Progenitor cell of endocrine pancreas (in vitro differentiated cells): ENCODE data around the gene TCF12. TPM values are rescaled to one million over a fixed set of nuclear protein-coding genes. Genes with fewer than 3 reads are reported as not detected.
A peak's percentile ranks its signal among the peaks of the same experiment; 100 is the strongest.

Experiments
- DNase-seq: peaks from one replicate; pipeline ENCODE4 v3.0.0; 2021; ENCODE audit warnings: low spot score; ENCODE audit not compliant: unreplicated experiment
- H3K27ac Mint-ChIP-seq: 2 replicates; pipeline ENCODE4 v1.8.0; 2021; ENCODE audit warnings: mild to moderate bottlenecking, moderate library complexity, mixed read lengths
- H3K27me3 Mint-ChIP-seq: 2 replicates; pipeline ENCODE4 v1.8.0; 2021; ENCODE audit warnings: mixed read lengths
- H3K36me3 Mint-ChIP-seq: 2 replicates; pipeline ENCODE4 v1.8.0; 2022; ENCODE audit warnings: mixed read lengths; ENCODE audit not compliant: insufficient read depth
- H3K4me1 Mint-ChIP-seq: 2 replicates; pipeline ENCODE4 v1.8.0; 2021; ENCODE audit warnings: low read depth, mixed read lengths
- H3K4me3 Mint-ChIP-seq: 2 replicates; pipeline ENCODE4 v1.8.0; 2021; ENCODE audit warnings: low read depth, mild to moderate bottlenecking, moderate library complexity, mixed read lengths
- H3K9me3 Mint-ChIP-seq: 2 replicates; pipeline ENCODE4 v1.8.0; 2021; ENCODE audit warnings: low read depth, mixed read lengths
- total RNA-seq: library from RNA; stranded (reverse); gene quantifications from 2 replicates; pipeline ENCODE4 v1.2.1, GENCODE V29; 2021
- TF ChIP-seq, protein P1 (sequence below): fragments of 200-600 bp; sonication (generic); IDR thresholded peaks from one replicate; pipeline ENCODE4 v1.5.0; 2021; ENCODE audit warnings: antibody characterized with exemption, mild to moderate bottlenecking; ENCODE audit not compliant: unreplicated experiment

TCF12 gene
- total RNA-seq, 1 donor from 2014 or later = 164 TPM

DNA sequence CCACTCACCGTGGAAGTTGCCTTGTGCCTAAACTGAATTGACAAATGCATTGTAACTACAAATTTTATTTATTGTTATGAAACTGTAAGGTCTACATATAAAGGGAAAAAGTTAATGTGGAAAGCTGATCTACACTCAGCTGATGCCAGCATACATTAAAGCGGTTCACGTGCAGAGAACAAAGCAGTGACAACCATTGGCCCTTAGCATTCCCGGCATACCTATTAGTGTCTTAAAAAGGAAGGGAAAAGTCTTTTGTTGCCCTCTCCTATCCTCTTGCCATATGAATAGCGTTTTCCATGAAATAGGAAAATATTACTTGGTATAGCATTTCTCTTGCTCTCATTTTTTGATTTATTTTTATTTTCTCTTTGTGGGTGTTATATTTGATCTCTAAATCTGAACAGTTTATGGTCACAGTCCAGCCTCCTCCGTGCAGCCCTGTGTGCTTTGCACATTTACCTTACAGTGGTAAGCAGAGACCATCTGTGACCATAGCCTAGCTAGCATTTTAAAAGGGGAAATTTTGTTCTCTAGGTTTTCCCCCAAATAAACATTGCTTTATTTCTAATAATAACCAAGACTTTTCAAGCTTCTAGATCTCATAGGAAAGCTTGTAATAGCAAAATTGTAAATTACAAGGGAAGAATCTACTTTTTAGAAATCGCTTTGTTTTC, 368.1 kb downstream of the TCF12 start:
- TF ChIP-seq, protein P1, sequence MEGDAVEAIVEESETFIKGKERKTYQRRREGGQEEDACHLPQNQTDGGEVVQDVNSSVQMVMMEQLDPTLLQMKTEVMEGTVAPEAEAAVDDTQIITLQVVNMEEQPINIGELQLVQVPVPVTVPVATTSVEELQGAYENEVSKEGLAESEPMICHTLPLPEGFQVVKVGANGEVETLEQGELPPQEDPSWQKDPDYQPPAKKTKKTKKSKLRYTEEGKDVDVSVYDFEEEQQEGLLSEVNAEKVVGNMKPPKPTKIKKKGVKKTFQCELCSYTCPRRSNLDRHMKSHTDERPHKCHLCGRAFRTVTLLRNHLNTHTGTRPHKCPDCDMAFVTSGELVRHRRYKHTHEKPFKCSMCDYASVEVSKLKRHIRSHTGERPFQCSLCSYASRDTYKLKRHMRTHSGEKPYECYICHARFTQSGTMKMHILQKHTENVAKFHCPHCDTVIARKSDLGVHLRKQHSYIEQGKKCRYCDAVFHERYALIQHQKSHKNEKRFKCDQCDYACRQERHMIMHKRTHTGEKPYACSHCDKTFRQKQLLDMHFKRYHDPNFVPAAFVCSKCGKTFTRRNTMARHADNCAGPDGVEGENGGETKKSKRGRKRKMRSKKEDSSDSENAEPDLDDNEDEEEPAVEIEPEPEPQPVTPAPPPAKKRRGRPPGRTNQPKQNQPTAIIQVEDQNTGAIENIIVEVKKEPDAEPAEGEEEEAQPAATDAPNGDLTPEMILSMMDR = no peak
- H3K36me3 Mint-ChIP-seq = peaks cover 32% of the 10 kb centered on the region
- no peak overlapping the region for H3K4me3 Mint-ChIP-seq
- no peak for DNase-seq
- peaks cover 6% of the 10 kb centered on the region for H3K4me1 Mint-ChIP-seq
- no peaks in the 10 kb centered on the region for H3K27me3 Mint-ChIP-seq
- H3K27ac Mint-ChIP-seq = peak overlapping the region; percentile 70
- no peaks in the 10 kb centered on the region for H3K9me3 Mint-ChIP-seq

DNA sequence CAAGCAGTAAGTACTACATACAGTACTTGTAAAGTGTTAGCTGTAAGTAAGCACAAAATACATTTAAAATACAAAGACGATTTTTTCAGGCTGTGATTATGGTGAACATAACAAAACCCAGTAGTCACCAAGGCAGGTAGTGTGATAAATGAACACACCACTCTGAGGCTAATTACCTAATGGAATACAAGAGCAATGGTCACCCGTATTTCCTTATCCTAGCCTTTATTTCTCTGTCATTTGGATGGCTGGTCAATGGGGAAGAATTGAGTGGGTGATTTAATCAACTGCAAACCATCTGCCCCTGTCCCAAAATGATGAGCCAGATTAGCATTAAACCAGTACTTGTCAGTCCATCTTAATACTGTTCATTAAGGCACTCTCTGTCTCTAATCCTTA, 368.7 kb downstream of the TCF12 start:
- H3K4me3 Mint-ChIP-seq = no peak overlapping the region
- TF ChIP-seq, protein P1 = no peak
- no peak for DNase-seq
- peaks cover 33% of the 10 kb centered on the region for H3K36me3 Mint-ChIP-seq
- H3K9me3 Mint-ChIP-seq = no peaks in the 10 kb centered on the region
- peaks cover 6% of the 10 kb centered on the region for H3K4me1 Mint-ChIP-seq
- peak overlapping the region; percentile 70 for H3K27ac Mint-ChIP-seq
- no peaks in the 10 kb centered on the region for H3K27me3 Mint-ChIP-seq

DNA sequence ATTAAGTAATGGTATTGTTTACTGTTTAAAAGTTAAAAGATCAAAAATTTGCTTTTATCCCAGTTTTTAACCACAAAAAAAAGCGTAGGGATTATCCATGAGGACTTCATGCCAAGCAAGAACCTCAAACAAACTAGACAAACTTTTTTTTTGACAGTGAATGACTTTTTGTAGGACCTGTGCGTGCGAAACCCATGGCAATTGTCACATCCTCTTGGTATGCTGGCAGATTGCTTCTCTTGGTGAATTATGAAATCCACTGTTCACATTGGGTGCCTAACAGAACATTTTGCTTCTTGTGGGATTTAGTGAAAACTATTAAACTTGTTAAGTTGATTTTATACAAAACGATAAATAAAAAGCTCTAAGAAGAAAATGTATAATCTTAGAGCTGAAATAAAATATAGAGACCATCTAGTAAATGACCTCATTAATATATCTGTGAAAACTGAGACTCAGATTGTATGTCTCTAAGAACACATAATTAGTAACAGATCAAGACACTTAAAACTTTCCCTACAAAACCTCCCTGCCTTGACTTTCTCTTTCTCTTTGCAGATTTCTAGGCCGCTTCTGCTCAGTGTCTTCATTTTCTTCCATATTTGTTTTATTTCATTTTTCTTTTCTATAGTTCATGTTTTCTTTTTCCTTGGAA, 370.6 kb downstream of the TCF12 start:
- Mint-ChIP-seq H3K27me3 (no peaks in the 10 kb centered on the region), H3K27ac (no peak overlapping the region), H3K4me3 (no peak overlapping the region), H3K9me3 (peaks cover 6% of the 10 kb centered on the region), H3K4me1 (peaks cover 6% of the 10 kb centered on the region), H3K36me3 (peaks cover 35% of the 10 kb centered on the region)
- no peak for DNase-seq
- TF ChIP-seq, protein P1 = no peak

DNA sequence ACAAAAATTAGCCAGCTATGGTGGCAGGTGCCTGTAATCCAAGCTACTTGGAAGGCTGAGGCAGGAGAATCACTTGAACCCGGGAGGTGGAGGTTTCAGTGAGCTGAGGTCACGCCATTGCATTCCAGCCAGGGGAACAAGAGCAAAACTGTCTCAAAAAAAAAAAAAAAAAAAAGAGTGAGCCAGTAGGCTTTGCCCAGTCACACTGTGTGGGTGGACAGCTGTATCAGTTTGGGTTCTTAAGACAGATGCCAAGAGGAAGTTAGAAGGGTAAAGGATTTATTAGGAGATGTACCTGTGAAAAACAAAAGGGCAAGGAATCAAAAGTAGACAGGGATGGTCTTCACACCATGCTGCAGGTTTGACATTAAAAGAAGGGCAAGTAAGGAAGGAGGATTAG, 371.7 kb downstream of the TCF12 start:
- Mint-ChIP-seq H3K4me3 (no peak overlapping the region), H3K27ac (no peak overlapping the region), H3K4me1 (peaks cover 6% of the 10 kb centered on the region), H3K27me3 (no peaks in the 10 kb centered on the region), H3K36me3 (peaks cover 32% of the 10 kb centered on the region), H3K9me3 (peaks cover 6% of the 10 kb centered on the region)
- DNase-seq = no peak
- TF ChIP-seq, protein P1 = no peak

DNA sequence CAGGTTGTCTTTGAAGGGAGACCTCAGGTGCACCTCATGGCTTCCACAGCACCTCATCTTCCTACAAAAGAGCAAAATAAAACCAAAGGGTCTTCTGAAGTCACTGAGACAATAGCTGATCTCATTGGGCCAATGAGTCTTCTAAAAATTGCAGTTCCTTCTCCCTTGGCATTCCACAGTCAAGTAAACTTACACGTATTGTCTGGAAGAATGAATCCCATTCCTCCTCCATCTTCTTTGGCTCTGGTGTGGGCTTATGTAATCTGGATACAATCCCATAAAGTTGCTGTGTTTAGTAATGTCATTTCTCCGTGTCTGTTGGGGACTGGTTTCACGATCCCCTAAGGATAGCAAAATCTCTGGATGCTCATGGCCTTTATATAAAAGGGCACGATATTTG, 372.4 kb downstream of the TCF12 start:
- TF ChIP-seq, protein P1 = no peak
- no peak for DNase-seq
- H3K4me3 Mint-ChIP-seq = no peak overlapping the region
- peaks cover 30% of the 10 kb centered on the region for H3K36me3 Mint-ChIP-seq
- peaks cover 6% of the 10 kb centered on the region for H3K9me3 Mint-ChIP-seq
- H3K4me1 Mint-ChIP-seq = peaks cover 6% of the 10 kb centered on the region
- H3K27ac Mint-ChIP-seq = no peak overlapping the region
- no peaks in the 10 kb centered on the region for H3K27me3 Mint-ChIP-seq
